Activated T-cell treated with anti-CD3 and anti-CD28 coated beads, Interleukin-2, amount 50 U/mL, for 1 hour (primary cell): ENCODE measurements around the gene LRRC8A.

Experiments used
- DNase-seq: peaks from one replicate; pipeline ENCODE4 v3.0.0-alpha.2; 2020

Gene LRRC8A

DNA sequence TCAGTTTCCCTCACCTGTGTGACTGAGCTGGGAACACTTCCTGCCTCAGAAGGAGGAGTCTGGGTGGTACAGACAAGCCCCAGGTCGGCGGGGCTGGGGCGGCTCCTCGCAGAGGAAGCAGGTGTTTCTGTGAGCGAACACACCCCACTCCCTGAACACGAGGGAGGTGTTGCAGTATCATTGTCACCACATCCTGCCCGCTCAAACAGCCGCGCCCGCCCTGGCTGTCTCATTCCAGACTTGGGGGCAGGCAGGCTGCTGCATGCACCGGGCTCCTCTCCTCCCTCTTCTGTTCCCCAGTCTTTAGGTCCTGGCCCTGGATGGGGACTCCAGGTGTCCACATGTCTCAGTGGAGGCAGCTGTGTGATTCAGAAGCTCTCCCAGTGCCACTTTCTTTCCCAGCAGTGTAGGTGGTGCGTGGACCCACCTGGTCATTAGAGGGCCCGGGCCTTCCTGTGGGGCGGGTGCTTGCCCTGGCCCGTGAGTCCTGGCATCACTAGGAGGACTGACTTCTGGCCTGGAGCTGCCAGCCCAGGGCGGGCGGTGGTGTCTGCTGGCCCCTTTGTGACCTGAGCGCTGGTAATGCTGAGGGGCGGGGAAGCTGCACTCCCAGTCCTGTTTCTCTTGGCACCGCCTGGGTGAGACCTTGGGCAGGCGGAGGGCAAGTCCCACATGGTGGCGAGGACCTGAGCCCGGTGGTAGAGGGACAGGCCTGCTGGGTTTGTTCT lies 20.6 kb downstream of the LRRC8A start:
- DNase-seq: peak; percentile 85

- DNase-seq: no peak
Observed at GRCh38 chr9:128903079-128903461, 21.1 kb downstream of the LRRC8A start.

- DNase-seq: no peak
Observed at GRCh38 chr9:128903871-128904620, 22.1 kb downstream of the LRRC8A start.

DNA sequence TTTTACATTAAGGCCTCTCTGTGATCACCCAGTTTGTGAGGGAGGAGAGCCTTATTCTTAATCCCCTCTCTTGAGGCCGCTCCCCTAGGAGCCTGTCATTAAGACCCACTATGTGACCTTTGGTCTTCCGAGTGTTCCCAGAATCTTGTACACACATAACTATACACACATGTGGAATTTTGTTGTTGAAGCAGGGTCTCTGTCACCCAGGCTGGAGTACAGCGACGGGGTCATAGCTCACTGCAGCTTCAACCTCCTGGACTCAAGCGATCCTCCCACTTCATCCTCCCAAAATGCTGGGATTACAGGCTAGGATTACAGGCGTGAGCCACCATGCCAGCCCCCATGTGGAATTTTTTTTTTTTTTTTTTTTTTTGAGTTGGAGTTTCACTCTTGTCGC lies 24.0 kb downstream of the LRRC8A start:
- DNase-seq: no peak

DNA sequence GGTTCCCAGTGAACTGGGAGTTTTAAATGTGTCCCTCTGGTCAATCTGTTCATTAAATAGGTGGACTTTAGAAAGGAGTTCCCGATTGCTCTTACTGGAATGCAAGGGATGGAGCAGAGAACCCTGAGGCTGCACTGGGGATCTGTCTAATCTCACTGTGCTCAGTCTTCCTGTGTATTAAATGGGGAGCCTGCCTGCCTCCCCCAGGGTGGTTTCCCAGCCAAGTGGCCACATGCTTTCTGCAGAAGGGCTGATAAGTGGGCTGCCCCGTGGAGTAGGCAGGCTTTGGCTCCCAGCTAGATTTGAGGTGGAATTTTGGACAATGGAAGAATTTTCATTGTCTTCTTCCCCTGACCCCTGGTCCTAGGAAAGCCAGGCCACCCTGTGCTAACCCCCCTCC lies 24.8 kb downstream of the LRRC8A start:
- DNase-seq: no peak

DNA sequence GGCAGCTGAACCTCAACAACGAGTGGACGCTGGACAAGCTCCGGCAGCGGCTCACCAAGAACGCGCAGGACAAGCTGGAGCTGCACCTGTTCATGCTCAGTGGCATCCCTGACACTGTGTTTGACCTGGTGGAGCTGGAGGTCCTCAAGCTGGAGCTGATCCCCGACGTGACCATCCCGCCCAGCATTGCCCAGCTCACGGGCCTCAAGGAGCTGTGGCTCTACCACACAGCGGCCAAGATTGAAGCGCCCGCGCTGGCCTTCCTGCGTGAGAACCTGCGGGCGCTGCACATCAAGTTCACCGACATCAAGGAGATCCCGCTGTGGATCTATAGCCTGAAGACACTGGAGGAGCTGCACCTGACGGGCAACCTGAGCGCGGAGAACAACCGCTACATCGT lies 26.4 kb downstream of the LRRC8A start:
- no peak for DNase-seq

DNA sequence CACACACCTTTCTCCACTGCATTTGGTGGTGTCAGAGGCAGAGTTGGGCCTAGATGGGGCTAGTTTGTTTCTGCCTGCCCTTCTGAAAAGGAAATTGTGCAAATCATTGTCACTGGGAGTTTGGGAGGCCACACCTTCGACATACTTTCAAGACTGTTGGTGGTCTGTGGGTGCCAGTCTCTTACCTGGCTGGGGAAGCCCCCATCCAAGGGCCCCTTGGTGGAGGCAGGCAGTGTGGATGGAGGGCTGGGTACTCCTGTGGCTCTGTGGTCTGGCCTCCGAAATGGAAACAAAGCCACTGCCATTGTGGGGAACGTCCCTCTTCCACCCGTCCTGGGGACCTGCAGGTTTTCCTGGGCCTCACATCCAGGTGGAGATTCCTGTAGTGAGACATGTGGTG lies 27.9 kb downstream of the LRRC8A start:
- DNase-seq: no peak

DNA sequence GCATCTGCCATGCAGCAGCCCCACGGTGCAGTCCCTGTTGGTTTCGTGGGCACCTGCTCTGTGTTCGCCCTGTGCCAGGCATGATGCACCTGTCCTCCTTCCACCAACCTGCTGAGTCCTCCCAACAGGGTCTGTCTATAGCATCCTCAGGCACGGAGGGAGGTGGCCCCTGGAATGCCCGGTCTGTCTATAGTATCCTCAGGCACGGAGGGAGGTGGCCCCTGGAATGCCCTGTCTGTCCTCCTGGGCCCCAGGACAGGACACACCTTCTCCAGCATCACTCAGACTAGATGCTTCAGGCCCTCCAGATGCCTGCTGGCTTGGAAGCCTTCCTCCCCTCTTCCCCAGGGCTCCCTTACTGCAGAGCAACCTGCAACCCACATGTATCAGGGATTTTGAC lies 29.0 kb downstream of the LRRC8A start:
- DNase-seq: no peak

- no peak for DNase-seq
Observed at GRCh38 chr9:128911529-128912035, 29.6 kb downstream of the LRRC8A start.

GRCh38 chr9:128912270-128912853 lies 30.4 kb downstream of the LRRC8A start:
- no peak for DNase-seq

- no peak for DNase-seq
Observed at GRCh38 chr9:128913048-128913900, 31.3 kb downstream of the LRRC8A start.

- DNase-seq: no peak
Observed at GRCh38 chr9:128913995-128914772, 32.3 kb downstream of the LRRC8A start.

- DNase-seq: no peak
Observed at GRCh38 chr9:128916204-128916603, 34.3 kb downstream of the LRRC8A start.

- no peak for DNase-seq
Observed at GRCh38 chr9:128916745-128917144, 34.8 kb downstream of the LRRC8A start.

- no peak for DNase-seq
Observed at GRCh38 chr9:128917151-128917849, 35.4 kb downstream of the LRRC8A start.

- no peak for DNase-seq
Observed at GRCh38 chr9:128918921-128919320, 37.0 kb downstream of the LRRC8A start.

DNA sequence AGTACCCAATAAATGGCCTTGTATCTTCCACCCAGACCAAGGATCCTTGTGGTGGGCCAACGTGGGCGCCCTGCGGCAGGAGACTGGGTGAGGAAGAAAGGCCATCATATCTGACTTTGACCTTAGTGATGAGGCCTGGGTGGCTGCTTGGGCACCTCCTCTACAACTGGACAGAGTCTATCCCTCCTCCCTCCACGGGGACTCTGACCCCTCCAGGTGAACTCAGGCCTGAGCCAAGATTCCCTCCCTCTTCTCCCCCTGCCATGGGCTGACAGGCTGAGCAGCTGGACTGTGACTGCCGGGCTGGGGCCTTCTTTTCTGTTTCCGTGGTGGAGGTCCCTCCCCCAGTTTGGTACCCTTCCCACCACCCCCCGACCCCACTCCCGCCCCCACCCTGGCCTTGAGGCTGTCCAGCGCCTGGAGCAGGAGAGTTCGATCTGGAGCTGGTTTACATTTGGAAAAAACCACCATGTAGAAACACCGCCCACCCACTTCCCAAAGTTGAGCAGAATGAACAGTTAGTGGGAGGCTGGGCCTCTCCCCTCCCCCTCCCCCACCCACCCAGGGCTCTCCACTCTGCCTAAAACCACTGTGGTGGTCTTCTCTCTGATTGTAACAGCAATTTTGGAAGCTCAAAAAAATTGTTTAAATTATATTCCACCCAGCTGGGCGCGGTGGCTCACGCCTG lies 37.6 kb downstream of the LRRC8A start:
- DNase-seq: no peak

GRCh38 chr9:128920381-128921058 lies 38.6 kb downstream of the LRRC8A start, which contains the start of gene PHYHD1:
PHYHD1 (plus strand) TSS chr9:128920982; CDS start chr9:128922324, 1,342 bp downstream.
- DNase-seq: no peak

DNA sequence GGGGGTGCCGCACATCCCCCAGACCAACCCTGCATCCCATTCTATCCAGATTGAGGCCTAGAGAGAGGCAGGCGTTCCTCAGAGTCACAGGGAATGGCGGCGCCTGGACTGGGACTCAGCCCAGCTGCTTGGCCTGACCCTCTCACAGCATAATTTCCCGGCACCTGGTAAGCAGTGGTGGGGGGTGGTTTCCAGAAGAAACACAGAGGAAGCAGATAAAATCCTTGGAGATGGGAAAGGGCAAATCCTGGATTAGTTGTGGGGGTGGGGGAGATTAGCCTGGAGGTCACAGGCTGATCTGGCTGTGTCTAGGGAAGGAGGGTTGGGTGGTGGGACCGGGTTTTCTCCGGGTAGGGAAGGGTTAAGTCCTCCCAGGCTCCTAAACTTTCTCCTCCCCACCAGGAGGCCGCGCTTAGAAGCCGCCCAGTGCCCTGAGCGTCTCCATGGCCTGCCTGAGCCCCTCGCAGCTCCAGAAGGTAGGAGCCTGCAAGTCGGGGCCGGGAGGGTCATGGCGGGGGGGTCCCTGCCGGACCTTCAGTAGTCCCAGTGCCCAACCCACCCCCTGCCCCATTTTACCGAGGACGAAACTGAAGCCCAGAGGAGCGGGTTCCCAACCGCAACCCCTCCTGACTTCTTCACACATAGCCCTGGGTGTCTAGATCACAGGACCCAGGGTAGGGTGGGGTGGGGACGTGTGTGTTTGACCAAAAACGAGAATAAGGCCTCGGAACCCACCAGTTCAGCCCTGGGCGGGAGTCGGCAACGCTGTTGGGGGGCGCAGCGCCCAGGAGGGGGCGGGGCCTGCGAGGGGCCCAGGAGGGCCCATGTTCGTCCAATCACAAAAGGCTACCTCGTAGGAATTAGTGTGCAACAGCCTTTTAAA lies 40.2 kb downstream of the LRRC8A start:
- no peak for DNase-seq
